8988T (cell line): ENCODE measurements around the gene SNUPN.

Source experiments
- DNase-seq: peaks from one replicate; pipeline ENCODE4 v3.0.0; 2011

Gene SNUPN

DNA sequence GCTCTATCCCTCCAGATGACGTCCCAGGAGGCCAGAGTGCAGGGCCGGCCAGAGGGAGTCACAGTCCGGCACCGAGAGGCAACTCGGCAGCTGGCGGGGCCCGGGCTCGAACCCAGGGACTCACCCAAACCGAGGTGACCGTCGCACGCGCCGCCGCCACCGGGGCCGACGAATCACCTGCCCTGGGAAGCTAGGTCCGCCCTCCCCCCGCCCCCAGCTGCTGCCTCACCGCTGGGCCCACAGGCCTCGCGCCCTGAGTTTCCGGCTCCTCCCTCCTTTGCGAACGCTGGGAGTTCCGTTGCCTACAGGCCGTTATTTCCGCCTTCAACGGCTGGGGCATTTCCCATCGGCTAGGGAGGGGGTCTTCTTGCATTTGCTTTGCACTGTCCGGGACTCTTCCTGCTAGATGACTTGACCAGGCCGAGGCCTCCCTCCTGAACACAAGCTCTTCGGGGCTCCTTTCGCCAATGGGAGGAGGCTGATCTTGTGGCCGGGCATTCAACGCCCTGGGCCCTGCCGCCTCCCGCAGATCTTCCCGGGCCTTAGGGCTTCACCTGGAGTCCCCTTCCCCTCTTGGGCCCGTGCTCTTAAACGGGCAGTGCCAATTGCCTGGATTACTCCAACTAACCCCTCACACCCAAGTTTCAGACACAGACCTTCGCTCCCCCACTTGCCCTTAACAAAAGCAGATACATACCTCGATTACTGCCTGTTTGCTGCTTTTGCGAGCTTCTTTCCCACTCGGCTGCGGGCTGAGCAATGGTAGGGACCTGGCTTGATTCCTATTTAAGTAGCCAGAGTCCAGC lies at the start of gene SNUPN:
Gene SNUPN (minus strand): TSS at position 184 of the 806 bp plus-strand sequence. CDS start 4,674 bp downstream, outside the sequence.
- DNase-seq, result peak; percentile 76

DNA sequence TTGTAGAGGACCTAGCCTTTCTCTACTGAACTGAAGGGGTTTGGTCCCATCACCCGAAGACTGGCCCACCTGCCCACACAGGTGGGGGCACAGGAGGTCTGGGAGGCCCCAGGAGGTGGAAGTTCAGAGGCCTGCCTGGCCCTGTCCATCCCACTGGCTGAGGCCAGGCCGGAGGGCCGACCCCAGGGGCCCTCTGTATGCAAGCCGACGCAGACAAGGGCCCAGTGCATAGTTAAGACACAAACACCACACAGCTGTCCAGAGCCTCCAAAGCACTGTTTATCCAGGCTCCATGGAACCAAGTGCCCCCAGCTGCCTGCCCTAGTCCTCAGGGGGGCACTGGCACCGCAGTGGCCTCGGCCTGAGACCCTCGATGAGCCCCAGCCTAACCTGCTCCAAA lies 48.8 kb upstream of the SNUPN start:
- DNase-seq, result no peak

DNA sequence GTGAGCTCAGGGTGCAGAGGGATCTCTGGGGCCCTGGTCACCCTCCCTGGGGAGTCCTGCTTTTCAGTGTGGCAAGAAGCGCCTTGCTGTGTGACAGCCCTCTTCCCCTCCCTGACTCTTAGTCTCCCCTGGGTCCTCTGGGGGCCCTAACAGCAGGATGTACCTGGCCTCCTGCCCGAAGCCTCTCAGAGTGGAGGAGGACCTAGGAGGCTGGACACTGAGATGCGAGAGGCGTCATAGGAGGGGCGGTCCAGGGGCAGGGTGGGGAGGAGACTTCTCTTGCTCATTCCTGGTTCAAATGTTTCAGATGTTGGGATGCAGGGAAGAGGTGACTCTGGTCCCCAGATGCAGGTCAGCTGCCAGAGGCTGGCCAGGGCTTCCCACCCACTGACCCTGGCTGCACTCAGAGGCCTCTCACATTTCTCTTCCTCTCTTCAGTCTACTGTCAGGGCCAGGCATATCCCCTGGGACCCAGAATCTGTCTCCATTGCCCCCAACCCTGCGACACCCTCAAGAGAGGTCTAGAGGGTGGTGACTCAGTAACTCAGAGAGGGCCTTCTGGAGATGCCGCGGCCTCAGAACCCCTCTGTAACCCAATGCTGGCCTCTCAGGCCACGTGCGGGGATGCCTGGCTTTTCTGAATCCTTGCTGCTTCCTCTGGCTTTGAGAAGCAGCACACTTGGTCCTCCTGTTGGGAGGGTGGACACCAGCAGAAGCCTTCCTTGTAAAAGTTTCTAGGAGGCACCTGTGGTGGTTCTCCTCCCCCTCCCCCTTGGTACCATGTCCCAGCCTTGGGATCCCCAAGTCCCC lies 48.1 kb upstream of the SNUPN start:
- DNase-seq, result no peak

DNA sequence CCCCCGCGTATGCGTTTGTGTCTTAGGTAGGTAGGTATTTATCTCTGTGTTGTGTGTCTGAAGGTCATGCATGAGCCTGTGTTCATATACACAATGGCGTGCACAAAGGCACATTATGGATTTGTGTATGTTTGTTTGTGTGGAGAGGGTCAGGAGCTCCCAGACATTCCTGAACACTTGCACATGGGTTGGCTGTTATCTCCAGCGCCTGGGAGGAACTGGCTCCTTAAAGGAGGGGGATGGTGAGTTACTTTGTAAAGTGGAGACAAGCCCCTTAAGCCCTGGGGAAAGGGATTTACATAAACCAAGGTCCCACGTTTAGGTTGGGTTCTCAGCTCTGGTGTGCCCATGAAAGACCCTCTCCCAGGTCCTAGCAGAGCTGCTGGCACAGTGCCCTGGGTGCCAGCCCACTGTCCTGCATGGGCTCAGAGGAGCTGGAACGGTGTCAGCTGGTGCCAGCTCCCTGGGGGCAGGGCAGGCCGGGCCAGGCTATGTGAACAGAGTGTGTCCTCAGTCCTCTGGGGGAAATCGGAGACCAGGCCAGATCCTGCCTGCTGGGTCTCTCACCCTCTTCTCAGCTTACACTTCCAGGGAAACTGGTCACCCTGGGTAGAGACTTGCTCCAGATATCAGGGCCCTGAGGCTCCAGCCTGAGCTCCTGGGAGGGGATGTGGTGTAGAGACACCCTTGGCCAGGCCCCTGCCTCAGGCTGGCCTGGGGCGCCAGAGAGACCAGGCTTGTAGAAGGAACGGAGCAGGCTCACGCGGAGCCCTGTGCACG lies 47.3 kb upstream of the SNUPN start:
- no peak for DNase-seq

DNA sequence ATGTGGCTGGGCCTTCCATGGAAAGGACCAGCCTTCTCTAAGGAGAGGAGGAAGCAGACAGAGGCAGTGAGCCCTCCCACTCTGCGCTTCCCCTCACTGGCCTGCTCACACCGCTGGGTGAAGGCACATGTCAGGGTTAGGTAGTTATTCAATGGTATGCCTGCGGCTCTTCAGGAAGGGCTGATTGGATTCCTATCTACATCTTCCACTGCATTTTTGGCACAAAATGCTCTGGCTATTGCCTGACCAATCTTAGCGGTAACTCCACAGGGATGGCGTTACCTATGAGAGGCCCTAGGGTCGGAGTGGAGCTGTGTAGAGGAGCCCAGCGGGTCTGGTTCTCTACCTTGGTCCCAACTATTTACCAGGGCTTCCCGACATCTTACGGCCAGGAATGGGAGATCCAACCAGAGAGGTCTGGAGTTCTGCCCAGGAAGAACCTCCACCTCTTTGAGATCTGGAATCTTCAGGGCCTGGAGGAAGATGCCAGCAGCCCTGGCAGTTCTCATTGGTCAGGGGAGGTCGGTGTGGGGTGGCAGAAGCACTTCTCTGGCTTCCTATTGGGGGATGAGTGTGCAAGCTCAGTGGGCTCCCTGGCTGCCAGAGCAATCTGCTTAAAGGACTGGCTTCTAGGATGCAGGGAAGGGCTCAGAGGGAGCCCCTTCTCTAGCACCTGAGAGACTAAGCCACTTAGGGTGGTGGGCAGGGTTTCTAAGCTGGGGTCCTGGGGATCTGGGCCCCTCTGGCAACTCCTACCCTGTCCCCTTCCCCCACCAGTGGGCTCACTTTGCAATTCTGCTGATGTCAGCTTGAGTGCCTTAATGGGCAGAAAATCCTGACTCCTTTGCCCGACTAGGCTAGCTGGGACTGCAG lies 46.4 kb upstream of the SNUPN start:
- DNase-seq, result no peak

DNA sequence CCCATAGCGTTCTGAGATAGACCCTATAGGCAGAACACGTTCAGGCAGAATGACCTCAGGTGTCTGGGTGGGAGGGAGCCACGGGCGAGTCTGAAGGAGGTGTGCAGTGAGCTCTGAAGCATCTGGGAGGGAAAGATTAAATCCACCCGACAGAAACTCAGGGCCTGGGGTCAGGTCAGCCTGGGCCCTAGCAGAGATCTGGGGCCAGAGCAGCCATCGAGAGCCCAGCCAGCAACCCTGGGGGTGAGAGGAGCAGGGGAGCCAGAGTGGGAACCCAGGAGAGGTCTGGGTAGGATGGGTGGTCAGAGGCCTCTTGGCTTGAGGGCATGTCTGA lies 44.3 kb upstream of the SNUPN start:
- DNase-seq, result no peak

DNA sequence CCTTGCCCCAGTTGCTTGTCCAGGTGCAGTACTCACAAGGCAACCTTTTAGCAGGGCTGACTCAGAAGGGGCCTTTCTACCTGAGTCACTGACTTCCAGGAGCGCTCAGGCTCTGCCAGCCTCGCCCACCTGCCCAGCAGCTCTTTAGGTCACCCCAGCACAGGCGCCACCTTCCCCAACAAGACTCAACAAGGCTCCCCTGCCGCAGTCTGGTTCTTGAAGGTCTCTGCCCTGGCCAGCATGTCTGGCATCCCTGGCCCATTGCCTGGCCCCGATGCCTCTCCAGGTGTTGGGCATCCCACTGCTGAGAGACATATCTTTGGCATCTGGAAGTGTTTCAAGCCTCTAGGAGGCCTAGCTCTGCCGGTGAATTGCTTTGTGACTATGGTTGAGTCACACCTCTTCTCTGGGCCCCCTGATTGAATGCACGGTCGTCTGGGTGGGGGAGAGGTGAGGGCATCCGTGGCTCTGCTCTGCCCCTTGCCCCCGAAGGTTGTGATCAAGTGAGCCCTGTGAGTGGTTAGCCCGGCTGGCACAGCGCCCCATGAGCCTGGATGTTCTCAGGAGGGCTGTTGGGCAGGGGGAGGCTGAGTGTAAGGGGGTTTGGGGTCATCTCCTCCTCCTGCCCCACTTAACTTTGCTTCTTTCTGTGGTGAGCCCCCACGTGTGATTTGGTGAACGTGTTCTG lies 43.8 kb upstream of the SNUPN start:
- DNase-seq, result peak; percentile 55

DNA sequence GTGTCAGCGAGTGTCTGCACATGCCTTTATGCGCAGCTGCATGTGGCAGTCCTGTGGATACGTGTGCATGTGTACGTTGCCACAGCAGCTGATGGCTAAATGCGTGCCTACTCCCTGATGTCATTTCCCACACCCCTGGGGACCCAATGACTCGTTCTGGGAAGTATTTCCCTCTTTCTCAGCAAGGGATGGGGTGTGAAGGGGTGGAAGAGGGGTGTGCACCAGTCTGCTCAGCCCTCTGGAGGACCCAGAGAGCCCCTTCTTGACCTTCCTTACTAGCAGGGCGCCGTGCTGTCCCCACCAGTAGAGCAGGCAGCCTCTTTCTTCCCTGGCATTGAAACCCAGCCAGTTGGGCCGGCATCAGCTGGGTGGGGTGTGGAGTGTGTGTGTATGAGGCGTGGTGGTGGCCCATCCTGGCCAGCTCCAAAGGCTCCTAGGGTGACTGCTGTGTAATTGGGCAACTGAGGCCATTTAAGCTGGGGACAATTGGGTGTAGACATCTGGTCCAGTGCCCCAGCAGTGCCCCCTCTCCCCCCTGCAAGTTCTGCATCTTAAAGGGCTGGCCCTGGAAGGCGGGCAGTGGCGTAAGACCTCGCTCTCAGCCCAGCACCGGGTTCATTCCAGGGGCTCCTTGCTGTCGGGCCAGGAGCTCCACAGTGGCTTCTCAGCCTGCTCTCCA lies 41.4 kb upstream of the SNUPN start:
- peak; percentile 75 for DNase-seq

DNA sequence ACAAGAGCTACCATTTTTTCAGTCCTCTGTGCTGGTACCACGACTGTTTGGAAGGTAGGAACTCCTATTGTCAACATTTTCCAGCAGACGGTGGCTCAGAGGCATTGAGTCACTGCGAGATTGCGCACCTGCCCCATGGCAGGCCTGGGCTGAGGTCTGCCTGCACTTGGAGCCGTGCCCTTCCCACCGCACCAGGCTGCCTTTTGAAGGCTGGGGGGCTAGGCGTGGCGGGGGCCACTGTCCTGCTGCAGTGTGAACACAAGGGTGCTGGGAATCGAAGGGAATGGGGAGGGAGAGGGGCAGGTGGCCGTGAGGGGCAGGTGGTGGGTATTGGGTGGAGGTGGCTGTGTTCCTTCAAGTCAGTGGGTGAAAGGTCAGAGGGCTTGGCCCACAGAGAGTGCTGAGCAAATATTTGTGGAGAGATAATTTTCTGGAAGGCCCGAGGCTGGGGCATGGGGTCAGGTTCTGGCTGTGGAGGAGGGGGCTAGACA lies 38.5 kb upstream of the SNUPN start:
- no peak for DNase-seq

DNA sequence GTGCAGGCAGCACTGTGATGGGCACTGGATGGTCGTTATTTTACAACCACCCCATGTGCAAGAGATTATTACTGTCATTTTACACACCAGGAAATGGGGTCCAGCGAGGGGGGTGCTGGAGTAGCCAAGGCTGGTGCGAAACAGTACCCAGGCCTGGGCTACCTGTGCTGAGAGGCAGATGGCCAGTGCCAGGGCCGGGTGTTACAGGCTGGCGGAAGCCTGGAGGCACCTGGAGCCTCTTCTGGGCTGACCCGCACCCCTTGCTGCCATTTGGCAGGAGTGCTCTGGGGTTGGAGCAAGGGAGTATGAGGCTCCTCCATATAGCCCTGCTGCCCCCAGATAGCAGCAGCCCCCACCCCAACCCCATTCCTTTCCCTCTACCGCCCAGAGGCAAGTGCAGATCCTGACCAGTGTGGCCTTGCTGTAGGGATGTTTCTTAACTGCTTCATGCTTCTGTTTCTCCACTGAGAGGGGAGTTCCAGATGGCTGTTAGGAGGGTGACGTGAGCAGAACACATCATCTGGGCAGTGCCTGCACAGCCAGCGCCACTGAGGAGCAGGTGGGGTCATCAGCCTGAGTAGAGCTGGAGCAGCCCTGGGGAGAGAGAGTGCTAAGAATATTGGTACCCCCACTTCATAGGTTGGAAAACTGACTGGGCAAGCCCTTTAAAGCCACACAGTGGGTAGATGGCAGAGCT lies 37.4 kb upstream of the SNUPN start:
- no peak for DNase-seq

DNA sequence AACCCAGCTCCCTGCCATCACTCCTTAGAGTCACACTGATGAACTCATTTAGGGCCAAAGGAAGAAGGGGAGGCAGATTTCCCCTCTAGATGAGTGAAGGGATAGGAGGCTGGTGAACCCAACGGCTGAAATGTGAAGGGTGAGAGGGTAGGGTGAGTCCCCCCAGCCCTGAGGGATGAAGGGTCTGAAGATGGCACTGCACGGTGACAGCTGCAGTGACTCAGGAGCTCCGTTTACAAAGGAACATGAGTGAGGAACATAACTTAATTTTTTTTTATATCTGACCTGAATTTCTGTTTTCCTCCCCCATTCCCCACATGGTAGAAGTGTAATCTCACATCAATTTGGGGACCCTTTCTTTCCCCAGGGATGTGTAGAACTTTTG lies 36.2 kb upstream of the SNUPN start:
- no peak for DNase-seq

DNA sequence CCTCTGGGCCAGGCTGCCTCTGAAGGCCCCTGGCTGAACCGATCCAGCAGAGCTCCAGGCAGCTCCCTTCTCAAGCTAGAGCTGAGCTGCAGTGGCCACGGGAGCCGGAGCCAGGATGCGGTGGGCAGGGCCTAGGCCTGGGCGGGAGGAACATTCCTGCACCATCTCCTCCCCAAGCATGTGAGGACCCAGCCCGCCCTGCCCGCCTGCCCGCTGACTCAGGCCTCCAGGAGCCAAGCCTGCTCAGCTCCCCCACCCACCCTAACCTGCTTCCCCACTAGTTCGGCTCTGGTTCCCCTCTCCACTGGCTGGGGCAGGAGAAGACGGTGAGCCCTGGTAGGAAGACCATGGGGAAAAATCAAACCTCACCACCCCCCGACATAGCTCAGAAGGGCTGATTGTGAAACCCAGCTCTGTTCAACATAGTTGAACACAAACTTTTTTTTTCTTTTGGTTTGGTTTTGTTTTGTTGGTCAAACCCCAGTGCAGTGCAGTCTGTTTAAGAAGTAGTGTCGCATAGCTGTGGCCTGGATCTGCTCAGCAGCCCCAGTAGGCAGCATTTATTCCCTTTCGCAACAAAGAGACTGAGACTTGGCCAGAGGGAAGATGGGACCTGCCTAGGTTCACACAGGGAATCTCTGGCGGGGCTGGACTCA lies 35.7 kb upstream of the SNUPN start:
- peak; percentile 87 for DNase-seq

DNA sequence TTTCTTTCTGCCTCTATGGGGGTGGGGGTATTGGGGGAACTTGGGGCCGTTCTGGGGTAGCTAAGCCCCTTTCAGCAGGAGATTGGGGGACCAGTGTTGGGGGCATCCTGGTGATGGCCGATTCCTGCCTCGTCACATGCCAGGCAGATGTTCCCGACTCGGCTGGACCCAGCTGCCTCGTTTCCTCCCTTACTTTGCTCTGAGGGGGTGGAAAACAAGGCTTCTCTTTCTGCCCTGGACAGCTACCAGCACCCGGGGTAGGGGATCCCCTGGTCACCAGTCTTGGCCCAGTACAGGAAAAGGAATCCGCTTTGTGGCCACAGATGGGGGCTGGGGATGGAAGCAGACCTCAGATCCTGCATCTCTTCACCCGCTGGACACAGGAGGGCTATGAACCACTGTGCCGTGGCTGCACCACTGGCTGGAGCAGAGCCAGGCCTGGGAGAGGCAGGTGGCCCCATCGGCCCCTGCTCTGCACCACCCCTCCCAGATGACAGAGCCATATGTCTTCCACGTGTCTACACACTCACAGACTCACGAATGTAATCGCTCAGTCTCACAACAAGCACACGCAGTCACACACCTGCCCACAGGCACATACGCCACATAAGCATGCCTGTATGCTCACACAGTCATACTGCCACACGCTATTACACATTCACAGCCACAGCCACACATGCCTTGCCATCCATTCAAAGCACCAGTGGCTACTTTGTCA lies 34.6 kb upstream of the SNUPN start:
- no peak for DNase-seq

DNA sequence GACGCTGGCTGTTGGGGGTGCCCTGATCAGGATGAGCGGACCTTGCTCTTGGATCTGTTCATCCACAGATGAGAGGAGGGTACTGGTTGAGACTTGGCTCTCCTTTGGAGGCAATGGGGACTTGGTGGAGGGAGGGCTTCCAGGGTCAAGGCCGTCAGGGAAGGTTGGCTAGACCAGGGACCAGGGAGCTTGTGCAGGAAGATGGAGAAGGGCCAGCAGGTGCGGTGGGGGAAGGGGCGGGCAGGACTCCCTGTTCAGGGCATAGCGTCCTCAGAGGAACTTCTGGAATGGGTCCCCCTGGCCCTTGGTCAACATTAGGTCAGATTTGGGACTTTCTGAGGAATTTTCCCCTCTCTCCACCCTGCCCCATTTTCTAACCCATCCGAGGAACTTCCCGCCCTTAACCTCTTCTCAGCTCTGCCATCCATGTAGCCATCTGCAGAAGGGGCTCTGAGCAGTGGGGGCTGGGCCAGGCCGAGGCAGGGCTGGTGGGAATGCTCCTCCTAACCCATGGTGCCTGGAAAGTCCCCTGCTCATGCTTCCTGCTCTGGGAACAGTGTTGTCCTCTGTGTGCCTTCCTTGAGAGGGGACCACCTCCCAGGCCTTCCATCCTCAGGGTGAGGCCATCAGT lies 33.7 kb upstream of the SNUPN start:
- DNase-seq, result no peak

DNA sequence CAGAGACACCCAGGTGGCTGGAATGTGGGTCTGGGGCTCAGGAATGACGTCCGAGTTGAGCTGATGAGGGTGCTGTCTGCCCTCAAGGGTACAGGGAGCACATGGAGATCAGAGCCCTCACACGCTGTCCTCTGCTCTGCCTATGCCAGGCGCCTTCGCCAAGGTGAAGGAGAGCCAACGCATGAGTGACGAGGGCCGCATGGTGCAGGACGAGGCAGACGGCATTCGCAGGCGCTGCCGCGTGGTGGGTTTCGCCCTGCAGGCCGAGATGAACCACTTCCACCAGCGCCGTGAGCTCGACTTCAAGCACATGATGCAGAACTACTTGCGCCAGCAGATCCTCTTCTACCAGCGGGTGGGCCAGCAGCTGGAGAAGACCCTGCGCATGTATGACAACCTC lies 31.3 kb upstream of the SNUPN start:
- no peak for DNase-seq

DNA sequence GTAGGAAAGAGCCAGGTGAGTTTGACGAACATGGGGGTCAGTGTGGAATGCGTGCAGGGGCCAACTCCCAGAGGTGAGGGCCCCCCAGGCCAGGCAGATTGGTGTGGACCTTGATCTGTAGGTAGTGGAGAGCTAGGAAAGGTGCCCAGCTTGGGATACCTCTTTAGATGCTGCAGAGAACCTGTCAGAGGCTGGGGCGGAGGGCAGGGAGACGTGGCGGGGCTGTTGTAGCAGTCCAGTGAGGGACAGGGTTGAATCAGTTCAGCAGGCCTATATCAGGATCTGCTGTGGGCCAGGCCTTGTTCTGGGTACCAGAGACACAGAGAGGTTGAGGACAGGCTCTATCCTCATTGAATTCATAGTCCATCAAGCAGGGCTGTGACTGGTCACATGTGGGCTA lies 30.8 kb upstream of the SNUPN start:
- DNase-seq, result no peak

DNA sequence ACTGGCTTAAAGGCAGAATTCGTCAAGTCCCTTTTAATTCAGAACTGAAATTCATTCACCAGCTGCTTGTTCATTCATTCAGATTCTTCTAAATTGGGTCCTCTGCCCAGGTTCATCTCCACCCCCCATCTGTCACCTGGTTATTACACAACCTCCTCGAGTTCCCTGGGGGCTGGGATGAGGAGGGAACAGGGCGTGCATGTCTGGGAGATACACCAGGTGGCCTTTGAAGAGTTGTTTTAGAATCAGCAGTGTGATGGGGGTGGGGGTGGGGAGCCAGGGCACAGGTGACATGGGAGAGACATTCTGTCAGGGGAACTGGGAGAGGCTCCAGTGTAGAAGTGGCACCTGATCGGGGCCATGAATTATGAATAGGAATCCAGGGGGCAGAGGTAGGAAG lies 30.4 kb upstream of the SNUPN start:
- no peak for DNase-seq

DNA sequence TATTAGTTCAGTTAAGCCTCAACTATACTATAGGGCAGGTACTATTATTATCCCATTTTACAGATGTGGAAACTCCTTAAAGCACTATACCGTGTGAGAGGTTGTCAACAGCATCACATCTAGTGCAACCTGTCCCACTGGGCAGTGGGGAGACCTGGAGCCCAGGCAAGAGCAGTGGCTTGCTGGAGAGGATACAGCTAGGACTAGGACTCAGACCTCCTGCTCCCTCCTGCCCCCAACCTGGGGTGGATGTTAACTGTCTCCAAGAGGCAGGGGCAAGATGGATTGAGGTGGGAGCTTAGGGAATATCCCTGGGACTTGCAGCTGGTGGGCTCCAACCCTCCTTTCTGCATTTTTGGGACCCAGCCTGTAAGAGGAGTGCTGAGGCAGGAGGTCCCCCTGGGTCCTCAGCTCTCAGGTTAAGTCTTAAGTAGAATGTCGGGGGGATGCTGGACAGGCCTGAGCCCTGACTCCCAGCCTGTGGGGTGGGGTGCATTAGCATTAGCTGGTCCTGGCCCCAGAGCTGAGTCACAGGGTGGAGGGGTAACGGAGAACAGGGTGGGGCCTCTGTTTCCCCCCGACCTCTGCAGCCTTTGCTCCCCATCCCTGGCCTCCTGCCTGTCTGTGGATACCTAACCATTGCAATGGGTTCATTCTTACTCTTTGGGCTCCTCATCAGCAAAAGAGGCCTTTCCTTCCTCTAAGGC lies 28.8 kb upstream of the SNUPN start:
- no peak for DNase-seq
